ENCODE data around the gene ADSL. TPM values are rescaled to one million over a fixed set of nuclear protein-coding genes. Genes with fewer than 3 reads are reported as not detected.

The ADSL gene
- total and polyA plus RNA-seq, 2 of the 4 experiments (the other 2 are of a cell fraction) = 93.6 to 229 TPM

- Histone ChIP-seq H4K8ac (ENCODE audit: low read depth in 2 of 2, low read length in 2 of 2) (no peak overlapping the region), H4K91ac (ENCODE audit: insufficient read depth, low read depth, low read length) (no peak overlapping the region), H3K4ac (ENCODE audit: low read depth, low read length) (no peak overlapping the region), H2BK5ac (ENCODE audit: low read depth, low read length, poor library complexity, severe bottlenecking) (no peak overlapping the region), H3K79me1 (ENCODE audit: low read depth in 1 of 2, low read length in 2 of 2) (peaks cover 23 to 44% of the 10 kb centered on the region in 2 experiments), H3K27me3 (ENCODE audit: control insufficient read depth, insufficient read depth, low read length) (no peaks in the 10 kb centered on the region), H2AK9ac (replicated peaks; ENCODE audit: low read depth, low read length, poor library complexity) (no peak overlapping the region), H3K9ac (ENCODE audit: low read depth, low read length) (no peak overlapping the region), H3K36me3 (ENCODE audit: control insufficient read depth, insufficient read depth, low read length) (peaks cover 68% of the 10 kb centered on the region), H3K18ac (ENCODE audit: low read depth, low read length) (no peak overlapping the region), H3K56ac (ENCODE audit: extremely low read depth, insufficient read depth, low read length) (no peak overlapping the region), H2BK20ac (ENCODE audit: low read depth, low read length) (no peak overlapping the region), H2BK120ac (ENCODE audit: low read depth, low read length) (no peak overlapping the region), H3K4me2 (ENCODE audit: low read depth, low read length) (no peak overlapping the region), H3K9me3 (ENCODE audit: control insufficient read depth, insufficient read depth, low read length) (no peaks in the 10 kb centered on the region), H2AK5ac (ENCODE audit: low read depth, low read length) (no peak overlapping the region), H3K4me1 (ENCODE audit: control insufficient read depth, insufficient read depth, low read length) (peaks cover 1% of the 10 kb centered on the region; the same call in 1 of the 2 replicates), H3K4me3 (ENCODE audit: insufficient read depth, low read depth, low read length) (no peak overlapping the region), H3K9me1 (ENCODE audit: insufficient read depth, low read length) (0 out of 2 replicates have a peak, but pooled peaks cover 12% of the 10 kb centered on the region), H3K27ac (ENCODE audit: insufficient read depth, low read length) (no peak overlapping the region), H2BK15ac (ENCODE audit: low read depth, low read length) (no peak overlapping the region), H4K20me1 (ENCODE audit: insufficient read depth, low read length) (peaks cover 20% of the 10 kb centered on the region), H3K14ac (replicated peaks; ENCODE audit: low read depth, low read length) (no peak overlapping the region), H2AFZ (replicated peaks; ENCODE audit: low read length, poor library complexity) (no peak overlapping the region), H3K23ac (ENCODE audit: low read depth, low read length) (no peak overlapping the region), H4K5ac (ENCODE audit: low read depth, low read length) (no peak overlapping the region)
- intact Hi-C loops (cut with micrococcal nuclease) = no loop called here
- ChIA-PET POLR2A (ENCODE audit: unreplicated experiment) (no interaction called here), CTCF (no interaction called here)
- no TSS peak for BruUV-seq (replicated peaks)
- dilution Hi-C loops (cut with HindIII; ENCODE audit: low sequenced_read_pairs, unreplicated experiment) = no loop called here
- TF ChIP-seq CHD1 (IDR thresholded peaks at IDR 0.05; ENCODE audit: low read depth, low read length) (no peak), CTCF (conservative IDR thresholded peaks at IDR 0.05; ENCODE audit: low read depth, low read length) (no peak), RAD21 (IDR thresholded peaks at IDR 0.05; ENCODE audit: low read length) (no peak), CEBPB (IDR thresholded peaks at IDR 0.05; ENCODE audit: low read depth, low read length) (no peak), POLR2A (IDR thresholded peaks at IDR 0.05; ENCODE audit: low read depth, low read length) (no peak)
- no peak for ATAC-seq (ENCODE audit: low read depth)
- 93% methylated on average over 3 of the region's 7 CpGs; no CpG with 5 or more reads in 1 of the 2 experiments for WGBS, 2 experiments (ENCODE audit: extremely low coverage in 2 of 2, insufficient read length in 1 of 2)
- DNase-seq = no peak
- in situ Hi-C loops (cut with MboI; ENCODE audit: low sequenced_read_pairs) = no loop called here
Measured at GRCh38 chr22:40403651-40404050, 57.4 kb downstream of the ADSL start.
